Measurements from ENCODE around the gene VPS51.
"Not testable (repeated sequence)": the region's sequence is repeated elsewhere in the genome, so short reads cannot be mapped to it uniquely, and the experiment has no call there.

VPS51 gene

GRCh38 chr11:65108469-65109123 is 12.6 kb downstream of the VPS51 start:
- DNase-seq: no peak

- no peak for DNase-seq
These were observed 13.5 kb downstream of the VPS51 start for GRCh38 chr11:65109231-65110198.

GRCh38 chr11:65110354-65110861 is 14.4 kb downstream of the VPS51 start:
- peak; percentile 100 for DNase-seq

- no peak for DNase-seq
These were observed 15.2 kb downstream of the VPS51 start for GRCh38 chr11:65111159-65111743.

GRCh38 chr11:65111744-65112545 is 15.9 kb downstream of the VPS51 start, which contains the start of gene TM7SF2:
TSS of gene TM7SF2 (plus strand) at chr11:65111872. CDS start at chr11:65112016, 144 bp downstream.
- DNase-seq: peak; percentile 94

- DNase-seq: peak; percentile 91
These were observed 16.7 kb downstream of the VPS51 start for GRCh38 chr11:65112546-65113360.

- no peak for DNase-seq
These were observed 17.3 kb downstream of the VPS51 start for GRCh38 chr11:65113361-65113756.

- no peak for DNase-seq
These were observed 17.8 kb downstream of the VPS51 start for GRCh38 chr11:65113839-65114238.

GRCh38 chr11:65114538-65115171 is 18.6 kb downstream of the VPS51 start:
- DNase-seq: no peak

GRCh38 chr11:65115361-65116082 is 19.5 kb downstream of the VPS51 start:
- DNase-seq: no peak

GRCh38 chr11:65116370-65117205 is 20.6 kb downstream of the VPS51 start:
- peak; percentile 85 for DNase-seq

GRCh38 chr11:65117206-65118096 is 21.4 kb downstream of the VPS51 start, which contains the start of gene ZNHIT2:
TSS of gene ZNHIT2 (minus strand) at chr11:65117701. CDS start at chr11:65117653, 48 bp downstream.
- DNase-seq: peak; percentile 100

GRCh38 chr11:65118097-65118837 is 22.3 kb downstream of the VPS51 start:
- no peak for DNase-seq

- DNase-seq: not testable (repeated sequence)
These were observed 23.1 kb downstream of the VPS51 start for GRCh38 chr11:65118891-65119669.

GRCh38 chr11:65119670-65119995 is 23.6 kb downstream of the VPS51 start:
- DNase-seq: no peak

- no peak for DNase-seq
These were observed 24.8 kb downstream of the VPS51 start for GRCh38 chr11:65120831-65121230.

GRCh38 chr11:65121447-65121864 is 25.4 kb downstream of the VPS51 start:
- no peak for DNase-seq

All from activated CD8-positive, alpha-beta memory T cell treated with anti-CD3 and anti-CD28 coated beads, Interleukin-2, amount 50 U/mL, for 48 hours (primary cell).